HCT116 (cell line): ENCODE data around the gene NOL3. TPM values are rescaled to one million over a fixed set of nuclear protein-coding genes. Genes with fewer than 3 reads are reported as not detected.

Experiments used
- ATAC-seq: fragments of 200-7000 bp; cut with Tn5 transposase; 2 replicates; pipeline ENCODE4 v1.9.1; 2020; ENCODE audit warnings: mild to moderate bottlenecking, moderate library complexity
- BruUV-seq: library from RNA; stranded (reverse); fragments of 400-500 nt; replicated peaks from 2 replicates; lab custom pipeline; 2021; lab: Mats Ljungman, UMichigan
- CTCF ChIA-PET: fragments of 300-600 bp; sonication (Branson Sonifier 250); formaldehyde crosslinking; loops from one replicate; lab custom pipeline; 2021; ENCODE audit warnings: antibody characterized with exemption; lab: Charles Lee
- POLR2A ChIA-PET: fragments of 300-600, 350-600 bp; sonication (Branson Sonifier 250); formaldehyde crosslinking; loops from one replicate; lab custom pipeline; 2021; ENCODE audit warnings: antibody characterized with exemption; lab: Charles Lee
- RAD21 ChIA-PET, 2 experiments: fragments of 300-600 bp; sonication (Branson Sonifier 250); formaldehyde crosslinking; loops; one replicate each; lab custom pipeline; 2023; ENCODE audit warnings: low total read pairs in 2 of 2; ENCODE audit not compliant: uncharacterized antibody in 2 of 2, unreplicated experiment in 2 of 2, low non-redundant PET in 1 of 2; lab: Charles Lee
- DNase-seq: peaks from one replicate; pipeline ENCODE4 v3.0.0-alpha.2; 2010; ENCODE audit warnings: low read depth, low spot score
- H2AFZ ChIP-seq: fragments of 200-600 bp; shearing (Covaris generic), sonication (generic); 2 replicates; pipeline ENCODE4 v1.6.1; 2017; ENCODE audit warnings: low read depth, mixed run types, mixed read lengths, antibody characterized with exemption, low read length; ENCODE audit not compliant: poor library complexity, severe bottlenecking
- H3K27ac ChIP-seq: 2 replicates; pipeline ENCODE4 v1.5.1; 2012; ENCODE audit warnings: low read depth, low read length
- H3K27me3 ChIP-seq: fragments of 200-600 bp; sonication (generic); 2 replicates; pipeline ENCODE4 v1.6.1; 2016; ENCODE audit warnings: mixed run types, low read length, mixed read lengths; ENCODE audit not compliant: insufficient read depth
- H3K36me3 ChIP-seq, 2 experiments: fragments of 200-500 bp in 1 of 2; fragments of 200-600 bp in 1 of 2; sonication (Bioruptor generic) in 1 of 2; sonication (generic) in 1 of 2; 2 replicates each; pipeline versions ENCODE4 v1.5.1 to v1.6.1; 2014 to 2016; ENCODE audit warnings: low read length in 2 of 2, inconsistent platforms in 1 of 2, mixed read lengths in 1 of 2, mixed run types in 1 of 2; ENCODE audit not compliant: insufficient read depth in 2 of 2, control insufficient read depth in 1 of 2
- H3K4me1 ChIP-seq, 2 experiments: fragments of 200-600 bp in 1 of 2; sonication (generic) in 1 of 2; 2 replicates each; pipeline versions ENCODE4 v1.5.1 to v1.6.1; 2012 to 2017; ENCODE audit warnings: low read length in 2 of 2, inconsistent platforms in 1 of 2, mild to moderate bottlenecking in 1 of 2, mixed read lengths in 1 of 2, mixed run types in 1 of 2, moderate library complexity in 1 of 2; ENCODE audit not compliant: insufficient read depth in 2 of 2, control insufficient read depth in 1 of 2
- H3K4me2 ChIP-seq: fragments of 200-600 bp; sonication (generic); 2 replicates; pipeline ENCODE4 v1.6.1; 2017; ENCODE audit warnings: mixed run types, low read length, mixed read lengths
- H3K4me3 ChIP-seq, 2 experiments: fragments of 200-600 bp in 1 of 2; sonication (generic) in 1 of 2; replicated peaks in 1 of 2; 2 replicates each; pipeline ENCODE4 v1.5.1; 2011 to 2016; ENCODE audit warnings: low read length in 2 of 2, control low read depth in 1 of 2, low read depth in 1 of 2, mild to moderate bottlenecking in 1 of 2, mixed read lengths in 1 of 2, mixed run types in 1 of 2
- H3K79me2 ChIP-seq: fragments of 200-600 bp; sonication (generic); 2 replicates; pipeline ENCODE4 v1.6.1; 2017; ENCODE audit warnings: mild to moderate bottlenecking, mixed run types, low read length, moderate library complexity, mixed read lengths; ENCODE audit not compliant: insufficient read depth
- H3K9ac ChIP-seq: fragments of 200-600 bp; sonication (generic); 2 replicates; pipeline ENCODE4 v1.6.1; 2016; ENCODE audit warnings: low read length, mixed read lengths
- H3K9me2 ChIP-seq: fragments of 200-600 bp; sonication (generic), shearing (Covaris generic); 2 replicates; pipeline ENCODE4 v1.6.1; 2017; ENCODE audit warnings: mixed run types, mild to moderate bottlenecking, moderate library complexity; ENCODE audit not compliant: insufficient read depth
- H3K9me3 ChIP-seq, 2 experiments: fragments of 200-500 bp in 1 of 2; fragments of 200-600 bp in 1 of 2; sonication (Bioruptor generic) in 1 of 2; sonication (generic) in 1 of 2; 2 replicates each; pipeline ENCODE4 v1.6.1; 2014 to 2017; ENCODE audit warnings: low read length in 2 of 2, mixed read lengths in 2 of 2, inconsistent platforms in 1 of 2, low read depth in 1 of 2, mild to moderate bottlenecking in 1 of 2, mixed run types in 1 of 2, moderate library complexity in 1 of 2; ENCODE audit not compliant: control insufficient read depth in 1 of 2, insufficient read depth in 1 of 2
- H4K20me1 ChIP-seq: fragments of 200-600 bp; sonication (generic), shearing (Covaris generic); 2 replicates; pipeline ENCODE4 v1.6.1; 2017; ENCODE audit warnings: mixed run types, mild to moderate bottlenecking, moderate library complexity; ENCODE audit not compliant: insufficient read depth
- CBX3 ChIP-seq: IDR thresholded peaks from 2 replicates; pipeline ENCODE4 v1.6.1; 2012; ENCODE audit warnings: low read depth
- CEBPB ChIP-seq: IDR thresholded peaks from 2 replicates; pipeline ENCODE4 v1.6.1; 2012; ENCODE audit warnings: low read depth
- EGR1 ChIP-seq: IDR thresholded peaks from 2 replicates; pipeline ENCODE4 v1.6.1; 2012; ENCODE audit warnings: low read depth
- ELF1 ChIP-seq: IDR thresholded peaks from 2 replicates; pipeline ENCODE4 v1.6.1; 2012; ENCODE audit warnings: low read depth, borderline replicate concordance
- EZH2 ChIP-seq: fragments of 200-600 bp; sonication (generic); IDR thresholded peaks from 2 replicates; pipeline ENCODE4 v1.6.1; 2017; ENCODE audit warnings: antibody characterized with exemption, mixed run types
- JUND ChIP-seq: IDR thresholded peaks from 2 replicates; pipeline ENCODE4 v1.6.1; 2012
- POLR2A ChIP-seq: IDR thresholded peaks from 2 replicates; pipeline ENCODE4 v1.7.0; 2011; ENCODE audit warnings: borderline replicate concordance; ENCODE audit not compliant: insufficient read depth, insufficient read length; ENCODE audit errors: extremely low read depth
- POLR2AphosphoS5 ChIP-seq: IDR thresholded peaks from 2 replicates; pipeline ENCODE4 v1.6.1; 2011; ENCODE audit warnings: mild to moderate bottlenecking, low read depth, low read length, moderate library complexity
- RAD21 ChIP-seq: IDR thresholded peaks from 2 replicates; pipeline ENCODE4 v1.6.1; 2012; ENCODE audit warnings: low read depth, mild to moderate bottlenecking
- SIN3A ChIP-seq: IDR thresholded peaks from 2 replicates; pipeline ENCODE4 v1.6.1; 2012; ENCODE audit warnings: low read depth
- SP1 ChIP-seq: IDR thresholded peaks from 2 replicates; pipeline ENCODE4 v1.6.1; 2012; ENCODE audit warnings: low read depth
- SRF ChIP-seq: IDR thresholded peaks from 2 replicates; pipeline ENCODE4 v1.6.1; 2012; ENCODE audit warnings: low read depth
- TCF7L2 ChIP-seq: IDR thresholded peaks from 2 replicates; pipeline ENCODE4 v1.7.0; 2011; ENCODE audit warnings: borderline replicate concordance, inconsistent platforms; ENCODE audit not compliant: insufficient read depth, insufficient read length; ENCODE audit errors: extremely low read depth
- ZFX ChIP-seq: fragments of 450-650 bp; IDR thresholded peaks from 2 replicates; pipeline ENCODE4 v1.6.1; 2017
- ZNF274 ChIP-seq: fragments of 200-500 bp; sonication (Bioruptor generic); IDR thresholded peaks from 2 replicates; pipeline ENCODE4 v1.6.1; 2014; ENCODE audit warnings: mild to moderate bottlenecking, low read depth, low read length, inconsistent platforms
- intact Hi-C: fragments of 100-400 bp; cut with micrococcal nuclease; formaldehyde crosslinking; loops from 2 replicates; pipeline ENCODE4 v1.10.0; 2022
- total RNA-seq: library from RNA; stranded (reverse); gene quantifications from one replicate; pipeline ENCODE4 v1.2.1, GENCODE V29; 2021; ENCODE audit not compliant: unreplicated experiment
- TF ChIP-seq, protein P1 (sequence below): IDR thresholded peaks from 2 replicates; pipeline ENCODE4 v1.6.1; 2012
- TF ChIP-seq, protein P2 (sequence below), 3 experiments: fragments of 200-600 bp in 1 of 3; sonication (generic) in 1 of 3; IDR thresholded peaks in 2 of 3; conservative IDR thresholded peaks in 1 of 3; 2 replicates each; pipeline ENCODE4 v1.5.1; 2012 to 2017; ENCODE audit warnings: low read depth in 2 of 3, low read length in 2 of 3, antibody characterized with exemption in 1 of 3, borderline replicate concordance in 1 of 3, control low read depth in 1 of 3, mild to moderate bottlenecking in 1 of 3, mixed read lengths in 1 of 3, mixed run types in 1 of 3, moderate library complexity in 1 of 3; ENCODE audit not compliant: insufficient read depth in 1 of 3
- TF ChIP-seq, protein P3 (sequence below): IDR thresholded peaks from 2 replicates; pipeline ENCODE4 v1.6.1; 2011; ENCODE audit warnings: mild to moderate bottlenecking, low read length, moderate library complexity; ENCODE audit not compliant: insufficient replicate concordance; ENCODE audit errors: extremely low read depth
- TF ChIP-seq, protein P4 (sequence below): IDR thresholded peaks from 2 replicates; pipeline ENCODE4 v1.6.1; 2012
- TF ChIP-seq, protein P5 (sequence below): IDR thresholded peaks from 2 replicates; pipeline ENCODE4 v1.6.1; 2012; ENCODE audit warnings: low read depth

NOL3 gene
- total RNA-seq, 1 experiment from 2014 or later, result 54.0 TPM

DNA sequence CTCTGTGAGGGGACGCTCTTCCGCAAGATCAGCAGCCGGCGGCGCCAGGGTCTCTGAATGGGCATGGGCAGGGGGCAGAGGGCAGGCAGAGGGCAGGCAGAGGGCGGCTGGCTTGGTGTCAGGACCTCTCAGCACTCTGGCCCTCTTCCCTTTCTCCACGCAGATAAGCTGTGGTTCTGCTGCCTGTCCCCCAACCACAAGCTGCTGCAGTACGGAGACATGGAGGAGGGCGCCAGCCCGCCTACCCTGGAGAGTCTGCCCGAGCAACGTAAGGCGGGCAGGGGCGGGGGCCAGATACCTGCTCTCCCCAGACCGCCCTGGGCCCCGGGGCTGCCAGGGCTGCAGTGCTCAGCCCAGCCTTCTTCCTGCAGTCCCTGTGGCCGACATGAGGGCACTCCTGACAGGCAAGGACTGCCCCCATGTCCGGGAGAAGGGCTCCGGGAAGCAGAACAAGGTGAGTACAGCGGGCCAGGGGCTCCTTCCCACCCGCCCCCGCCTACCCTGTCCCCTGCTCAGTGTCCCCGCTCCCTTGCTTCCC lies 32.7 kb downstream of the NOL3 start:
- Histone ChIP-seq H3K36me3 (peaks cover 11 to 17% of the 10 kb centered on the region in 2 experiments; a peak in 3 of 4 replicates), H3K4me3 (no peak overlapping the region), H3K4me1 (peaks cover 19 to 43% of the 10 kb centered on the region in 2 experiments), H2AFZ (no peak overlapping the region), H3K4me2 (no peak overlapping the region), H3K9me2 (no peaks in the 10 kb centered on the region), H3K9ac (no peak overlapping the region), H3K79me2 (peaks cover 8% of the 10 kb centered on the region; the same call in 1 of the 2 replicates), H3K27ac (no peak overlapping the region), H4K20me1 (no peaks in the 10 kb centered on the region; the same call in 1 of the 2 replicates), H3K9me3 (no peaks in the 10 kb centered on the region), H3K27me3 (no peaks in the 10 kb centered on the region)
- intact Hi-C loops, result no loop called here
- POLR2A ChIA-PET, result no interaction called here
- ATAC-seq, result no peak
- RAD21 ChIA-PET, result no interaction called here
- no TSS peak for BruUV-seq
- no peak for DNase-seq
- CTCF ChIA-PET, result no interaction called here
- TF ChIP-seq ZFX (no peak), CBX3 (no peak), EZH2 (no peak), SP1 (no peak), SRF (no peak), POLR2A (no peak), JUND (no peak), SIN3A (no peak), POLR2AphosphoS5 (no peak), ELF1 (no peak), TCF7L2 (no peak), CEBPB (no peak), EGR1 (no peak), ZNF274 (no peak), RAD21 (no peak)
- TF ChIP-seq, protein P1, sequence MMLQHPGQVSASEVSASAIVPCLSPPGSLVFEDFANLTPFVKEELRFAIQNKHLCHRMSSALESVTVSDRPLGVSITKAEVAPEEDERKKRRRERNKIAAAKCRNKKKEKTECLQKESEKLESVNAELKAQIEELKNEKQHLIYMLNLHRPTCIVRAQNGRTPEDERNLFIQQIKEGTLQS, result no peak
- TF ChIP-seq, protein P2, sequence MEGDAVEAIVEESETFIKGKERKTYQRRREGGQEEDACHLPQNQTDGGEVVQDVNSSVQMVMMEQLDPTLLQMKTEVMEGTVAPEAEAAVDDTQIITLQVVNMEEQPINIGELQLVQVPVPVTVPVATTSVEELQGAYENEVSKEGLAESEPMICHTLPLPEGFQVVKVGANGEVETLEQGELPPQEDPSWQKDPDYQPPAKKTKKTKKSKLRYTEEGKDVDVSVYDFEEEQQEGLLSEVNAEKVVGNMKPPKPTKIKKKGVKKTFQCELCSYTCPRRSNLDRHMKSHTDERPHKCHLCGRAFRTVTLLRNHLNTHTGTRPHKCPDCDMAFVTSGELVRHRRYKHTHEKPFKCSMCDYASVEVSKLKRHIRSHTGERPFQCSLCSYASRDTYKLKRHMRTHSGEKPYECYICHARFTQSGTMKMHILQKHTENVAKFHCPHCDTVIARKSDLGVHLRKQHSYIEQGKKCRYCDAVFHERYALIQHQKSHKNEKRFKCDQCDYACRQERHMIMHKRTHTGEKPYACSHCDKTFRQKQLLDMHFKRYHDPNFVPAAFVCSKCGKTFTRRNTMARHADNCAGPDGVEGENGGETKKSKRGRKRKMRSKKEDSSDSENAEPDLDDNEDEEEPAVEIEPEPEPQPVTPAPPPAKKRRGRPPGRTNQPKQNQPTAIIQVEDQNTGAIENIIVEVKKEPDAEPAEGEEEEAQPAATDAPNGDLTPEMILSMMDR (IDR thresholded peaks at IDR 0.05 in 2 of 3, conservative IDR thresholded peaks at IDR 0.05 in 1 of 3; ENCODE audit: borderline replicate concordance in 1 of 3, insufficient read depth in 1 of 3, low read depth in 2 of 3, low read length in 2 of 3), result no peak
- TF ChIP-seq, protein P3, sequence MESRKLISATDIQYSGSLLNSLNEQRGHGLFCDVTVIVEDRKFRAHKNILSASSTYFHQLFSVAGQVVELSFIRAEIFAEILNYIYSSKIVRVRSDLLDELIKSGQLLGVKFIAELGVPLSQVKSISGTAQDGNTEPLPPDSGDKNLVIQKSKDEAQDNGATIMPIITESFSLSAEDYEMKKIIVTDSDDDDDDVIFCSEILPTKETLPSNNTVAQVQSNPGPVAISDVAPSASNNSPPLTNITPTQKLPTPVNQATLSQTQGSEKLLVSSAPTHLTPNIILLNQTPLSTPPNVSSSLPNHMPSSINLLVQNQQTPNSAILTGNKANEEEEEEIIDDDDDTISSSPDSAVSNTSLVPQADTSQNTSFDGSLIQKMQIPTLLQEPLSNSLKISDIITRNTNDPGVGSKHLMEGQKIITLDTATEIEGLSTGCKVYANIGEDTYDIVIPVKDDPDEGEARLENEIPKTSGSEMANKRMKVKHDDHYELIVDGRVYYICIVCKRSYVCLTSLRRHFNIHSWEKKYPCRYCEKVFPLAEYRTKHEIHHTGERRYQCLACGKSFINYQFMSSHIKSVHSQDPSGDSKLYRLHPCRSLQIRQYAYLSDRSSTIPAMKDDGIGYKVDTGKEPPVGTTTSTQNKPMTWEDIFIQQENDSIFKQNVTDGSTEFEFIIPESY, result no peak
- TF ChIP-seq, protein P4, sequence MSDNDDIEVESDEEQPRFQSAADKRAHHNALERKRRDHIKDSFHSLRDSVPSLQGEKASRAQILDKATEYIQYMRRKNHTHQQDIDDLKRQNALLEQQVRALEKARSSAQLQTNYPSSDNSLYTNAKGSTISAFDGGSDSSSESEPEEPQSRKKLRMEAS, result no peak
- TF ChIP-seq, protein P5, sequence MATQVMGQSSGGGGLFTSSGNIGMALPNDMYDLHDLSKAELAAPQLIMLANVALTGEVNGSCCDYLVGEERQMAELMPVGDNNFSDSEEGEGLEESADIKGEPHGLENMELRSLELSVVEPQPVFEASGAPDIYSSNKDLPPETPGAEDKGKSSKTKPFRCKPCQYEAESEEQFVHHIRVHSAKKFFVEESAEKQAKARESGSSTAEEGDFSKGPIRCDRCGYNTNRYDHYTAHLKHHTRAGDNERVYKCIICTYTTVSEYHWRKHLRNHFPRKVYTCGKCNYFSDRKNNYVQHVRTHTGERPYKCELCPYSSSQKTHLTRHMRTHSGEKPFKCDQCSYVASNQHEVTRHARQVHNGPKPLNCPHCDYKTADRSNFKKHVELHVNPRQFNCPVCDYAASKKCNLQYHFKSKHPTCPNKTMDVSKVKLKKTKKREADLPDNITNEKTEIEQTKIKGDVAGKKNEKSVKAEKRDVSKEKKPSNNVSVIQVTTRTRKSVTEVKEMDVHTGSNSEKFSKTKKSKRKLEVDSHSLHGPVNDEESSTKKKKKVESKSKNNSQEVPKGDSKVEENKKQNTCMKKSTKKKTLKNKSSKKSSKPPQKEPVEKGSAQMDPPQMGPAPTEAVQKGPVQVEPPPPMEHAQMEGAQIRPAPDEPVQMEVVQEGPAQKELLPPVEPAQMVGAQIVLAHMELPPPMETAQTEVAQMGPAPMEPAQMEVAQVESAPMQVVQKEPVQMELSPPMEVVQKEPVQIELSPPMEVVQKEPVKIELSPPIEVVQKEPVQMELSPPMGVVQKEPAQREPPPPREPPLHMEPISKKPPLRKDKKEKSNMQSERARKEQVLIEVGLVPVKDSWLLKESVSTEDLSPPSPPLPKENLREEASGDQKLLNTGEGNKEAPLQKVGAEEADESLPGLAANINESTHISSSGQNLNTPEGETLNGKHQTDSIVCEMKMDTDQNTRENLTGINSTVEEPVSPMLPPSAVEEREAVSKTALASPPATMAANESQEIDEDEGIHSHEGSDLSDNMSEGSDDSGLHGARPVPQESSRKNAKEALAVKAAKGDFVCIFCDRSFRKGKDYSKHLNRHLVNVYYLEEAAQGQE, result no peak
